Mucosa of stomach (tissue), 1 donor: ENCODE results near the gene ANGPTL2.

Experiments used
- H3K27me3 ChIP-seq: one replicate; pipeline ENCODE4 v1.7.0; 2013; ENCODE audit warnings: mild to moderate bottlenecking, low read length; ENCODE audit not compliant: control insufficient read depth, insufficient read depth
- H3K36me3 ChIP-seq: one replicate; pipeline ENCODE4 v1.7.0; 2013; ENCODE audit warnings: low read length; ENCODE audit not compliant: control insufficient read depth, insufficient read depth
- H3K4me1 ChIP-seq: one replicate; pipeline ENCODE4 v1.7.0; 2013; ENCODE audit warnings: mild to moderate bottlenecking, low read length; ENCODE audit not compliant: control insufficient read depth, insufficient read depth
- H3K4me3 ChIP-seq: one replicate; pipeline ENCODE4 v1.7.0; 2013; ENCODE audit warnings: low read length
- H3K9ac ChIP-seq: one replicate; pipeline ENCODE4 v1.7.0; 2013; ENCODE audit warnings: mild to moderate bottlenecking, low read length, moderate library complexity
- H3K9me3 ChIP-seq: one replicate; pipeline ENCODE4 v1.7.0; 2013; ENCODE audit warnings: mild to moderate bottlenecking, low read length, moderate library complexity; ENCODE audit not compliant: control insufficient read depth
- donor health status: Pancreatic carcinoma.

Gene ANGPTL2

GRCh38 chr9:127053057-127053821 lies 69.2 kb downstream of the ANGPTL2 start:
- H3K36me3 ChIP-seq = no peaks in the 10 kb centered on the region
- no peaks in the 10 kb centered on the region for H3K27me3 ChIP-seq
- no peak overlapping the region for H3K9ac ChIP-seq
- peaks cover 17% of the 10 kb centered on the region for H3K4me1 ChIP-seq
- no peaks in the 10 kb centered on the region for H3K9me3 ChIP-seq
- H3K4me3 ChIP-seq = no peak overlapping the region

DNA sequence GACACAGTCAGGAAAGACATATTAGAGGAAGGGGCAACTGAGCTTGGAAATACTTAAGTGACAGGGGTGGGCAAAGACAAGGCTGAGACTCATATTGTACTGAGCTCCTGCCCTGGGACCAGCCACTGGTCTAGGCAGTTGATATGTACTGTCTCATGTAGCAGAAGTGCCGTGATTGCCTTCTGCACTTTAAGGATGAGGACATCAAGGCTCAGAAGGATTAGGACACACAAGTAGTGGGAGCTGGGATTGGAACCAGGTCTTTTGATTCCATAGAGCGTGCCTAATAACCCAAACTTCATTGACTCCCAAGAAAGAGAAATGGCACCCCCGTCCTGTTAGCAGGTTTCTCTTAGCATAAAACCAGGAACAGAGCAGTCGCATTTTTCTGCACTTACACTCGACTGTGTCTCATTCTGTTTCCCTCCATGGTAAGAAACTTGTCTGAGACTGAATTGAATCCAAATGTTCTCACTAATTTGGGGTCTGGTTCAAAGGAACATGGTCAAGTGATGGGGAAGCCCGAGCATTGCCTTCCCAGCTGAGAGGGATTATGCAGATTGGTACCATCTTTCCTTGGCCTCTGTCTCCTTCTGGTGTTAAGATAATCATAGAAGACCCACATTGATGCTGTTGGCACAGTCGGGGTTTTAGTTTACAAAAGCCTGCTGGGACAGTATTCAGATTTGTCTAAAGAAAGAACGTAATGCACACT lies 70.4 kb downstream of the ANGPTL2 start:
- H3K4me1 ChIP-seq = peaks cover 14% of the 10 kb centered on the region
- H3K27me3 ChIP-seq = no peaks in the 10 kb centered on the region
- no peak overlapping the region for H3K9ac ChIP-seq
- H3K4me3 ChIP-seq = no peak overlapping the region
- H3K36me3 ChIP-seq = no peaks in the 10 kb centered on the region
- no peaks in the 10 kb centered on the region for H3K9me3 ChIP-seq

- Histone ChIP-seq H3K9ac (no peak overlapping the region), H3K4me3 (no peak overlapping the region), H3K36me3 (no peaks in the 10 kb centered on the region), H3K4me1 (peaks cover 17% of the 10 kb centered on the region), H3K9me3 (no peaks in the 10 kb centered on the region), H3K27me3 (no peaks in the 10 kb centered on the region)
These were observed 71.8 kb downstream of the ANGPTL2 start for GRCh38 chr9:127050591-127051001.

GRCh38 chr9:127050152-127050551 lies 72.3 kb downstream of the ANGPTL2 start:
- Histone ChIP-seq H3K9me3 (no peaks in the 10 kb centered on the region), H3K4me3 (no peak overlapping the region), H3K27me3 (no peaks in the 10 kb centered on the region), H3K4me1 (peaks cover 22% of the 10 kb centered on the region), H3K9ac (no peak overlapping the region), H3K36me3 (no peaks in the 10 kb centered on the region)

GRCh38 chr9:127049581-127049980 lies 72.9 kb downstream of the ANGPTL2 start:
- H3K4me1 ChIP-seq = peaks cover 22% of the 10 kb centered on the region
- H3K27me3 ChIP-seq = no peaks in the 10 kb centered on the region
- H3K9ac ChIP-seq = no peak overlapping the region
- no peaks in the 10 kb centered on the region for H3K9me3 ChIP-seq
- no peaks in the 10 kb centered on the region for H3K36me3 ChIP-seq
- H3K4me3 ChIP-seq = no peak overlapping the region

GRCh38 chr9:127049044-127049443 lies 73.4 kb downstream of the ANGPTL2 start:
- no peak overlapping the region for H3K4me3 ChIP-seq
- H3K36me3 ChIP-seq = no peaks in the 10 kb centered on the region
- H3K9ac ChIP-seq = no peak overlapping the region
- H3K9me3 ChIP-seq = no peaks in the 10 kb centered on the region
- peaks cover 22% of the 10 kb centered on the region for H3K4me1 ChIP-seq
- no peaks in the 10 kb centered on the region for H3K27me3 ChIP-seq

- Histone ChIP-seq H3K27me3 (no peaks in the 10 kb centered on the region), H3K4me3 (no peak overlapping the region), H3K9ac (no peak overlapping the region), H3K4me1 (peaks cover 22% of the 10 kb centered on the region), H3K36me3 (no peaks in the 10 kb centered on the region), H3K9me3 (no peaks in the 10 kb centered on the region)
These were observed 74.5 kb downstream of the ANGPTL2 start for GRCh38 chr9:127047971-127048370.

DNA sequence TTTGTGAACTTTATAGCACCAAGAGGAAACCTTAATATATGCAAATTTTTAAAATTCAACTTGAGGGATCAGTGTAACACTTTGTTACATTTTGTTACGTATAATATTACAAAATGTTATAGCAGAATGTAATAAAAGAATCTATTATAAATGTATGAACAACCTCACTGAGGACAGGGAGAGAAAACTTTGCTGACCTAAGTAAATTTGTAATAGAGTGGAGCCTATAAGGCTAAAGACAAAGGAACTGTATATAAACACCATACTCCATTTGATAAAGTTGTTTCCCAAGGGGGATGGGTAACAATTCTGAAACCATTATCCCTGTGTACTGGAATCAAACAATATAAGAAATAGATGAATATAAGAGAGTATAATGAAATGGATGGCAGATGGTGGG lies 77.3 kb downstream of the ANGPTL2 start:
- H3K36me3 ChIP-seq = no peaks in the 10 kb centered on the region
- peaks cover 22% of the 10 kb centered on the region for H3K4me1 ChIP-seq
- no peaks in the 10 kb centered on the region for H3K9me3 ChIP-seq

DNA sequence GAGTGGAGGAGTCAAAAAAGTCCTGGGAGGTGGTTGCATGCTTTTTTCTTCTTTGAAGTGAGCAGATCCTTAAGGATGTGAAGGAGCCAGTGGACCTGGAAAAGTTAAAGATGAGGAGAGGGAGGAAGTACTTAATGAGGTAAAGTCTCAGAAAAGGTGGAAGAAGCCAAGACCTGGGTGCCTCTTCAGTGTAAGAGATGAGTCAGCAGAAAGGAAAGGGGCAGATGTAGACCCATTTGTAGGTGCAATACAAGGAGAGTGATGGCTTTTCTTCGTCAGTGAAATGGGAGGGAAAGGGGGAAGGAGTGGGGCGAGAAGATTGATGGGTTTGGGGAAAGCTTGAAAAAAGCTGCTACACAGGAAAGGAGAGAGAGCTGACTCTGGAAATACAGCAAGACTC lies 82.9 kb downstream of the ANGPTL2 start:
- no peaks in the 10 kb centered on the region for H3K4me1 ChIP-seq
- H3K9ac ChIP-seq = no peak overlapping the region
- no peaks in the 10 kb centered on the region for H3K36me3 ChIP-seq

More for the DNA sequence above, 77.3 kb downstream of the ANGPTL2 start:
- H3K9ac ChIP-seq = no peak overlapping the region
- H3K27me3 ChIP-seq = no peaks in the 10 kb centered on the region
- H3K4me3 ChIP-seq = no peak overlapping the region

DNA sequence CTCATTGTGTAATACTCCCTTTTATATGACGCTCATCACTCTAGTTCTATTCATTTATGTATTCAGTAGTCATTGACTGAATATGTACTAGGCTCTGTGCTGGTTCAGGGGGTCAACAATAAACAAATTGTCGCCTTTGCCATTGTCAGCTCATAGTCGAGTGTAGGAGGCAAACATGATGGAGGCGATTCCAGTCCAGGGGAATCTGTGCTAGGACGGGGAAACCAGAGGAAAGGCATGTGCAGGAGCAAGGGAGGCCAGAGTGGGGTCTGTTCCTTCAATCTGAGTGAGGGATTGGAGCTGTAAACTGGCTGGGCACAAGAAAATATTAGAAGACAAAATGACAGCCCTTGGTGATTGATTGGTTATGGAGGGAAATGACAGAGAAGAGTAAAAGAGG lies 83.9 kb downstream of the ANGPTL2 start:
- Histone ChIP-seq H3K9me3 (no peaks in the 10 kb centered on the region), H3K27me3 (no peaks in the 10 kb centered on the region), H3K36me3 (no peaks in the 10 kb centered on the region), H3K4me3 (no peak overlapping the region), H3K4me1 (peaks cover 3% of the 10 kb centered on the region), H3K9ac (no peak overlapping the region)

More for the DNA sequence above, 82.9 kb downstream of the ANGPTL2 start:
- Histone ChIP-seq H3K27me3 (no peaks in the 10 kb centered on the region), H3K9me3 (no peaks in the 10 kb centered on the region), H3K4me3 (no peak overlapping the region)
